GM06990 (cell line): ENCODE measurements around the gene WIPF2.

Experiments
- DNase-seq: peaks from one replicate; pipeline ENCODE4 v3.0.0-alpha.2; 2011; ENCODE audit not compliant: insufficient read length; ENCODE audit errors: extremely low read depth
- H3K27me3 ChIP-seq: replicated peaks from 2 replicates; pipeline ENCODE4 v1.6.0; 2011; ENCODE audit warnings: low read length; ENCODE audit not compliant: control insufficient read depth, insufficient read depth
- H3K36me3 ChIP-seq: 2 replicates; pipeline ENCODE4 v1.5.1; 2011; ENCODE audit warnings: low read length; ENCODE audit not compliant: control insufficient read depth, insufficient read depth
- H3K4me3 ChIP-seq: replicated peaks from 2 replicates; pipeline ENCODE4 v1.5.1; 2011; ENCODE audit warnings: low read depth, mild to moderate bottlenecking, control low read depth, low read length
- TF ChIP-seq, protein P1 (sequence below): IDR thresholded peaks from 2 replicates; pipeline ENCODE4 v1.5.1; 2011; ENCODE audit warnings: low read length, control low read depth, mild to moderate bottlenecking, inconsistent platforms; ENCODE audit not compliant: insufficient read depth, poor library complexity, severe bottlenecking

WIPF2 gene

DNA sequence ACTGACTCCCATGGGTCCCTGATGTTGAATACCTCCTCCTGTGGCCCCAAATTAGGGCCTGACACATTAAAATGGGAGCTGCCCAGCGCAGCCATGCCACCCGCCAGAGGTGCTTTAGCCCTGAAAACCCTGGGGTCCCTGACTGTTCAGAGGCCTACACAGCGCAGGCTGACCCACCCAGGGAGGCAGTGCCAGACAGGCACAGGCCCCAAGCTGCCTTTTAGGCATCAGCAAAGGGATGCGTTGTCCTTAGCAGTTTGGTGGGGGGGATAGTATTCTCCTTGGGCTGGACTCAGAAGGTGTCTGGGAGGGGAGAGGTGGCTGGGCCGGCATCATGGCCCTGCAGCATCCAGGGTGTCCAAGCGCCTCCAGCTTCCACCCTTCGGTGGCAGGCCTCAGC, 40.4 kb upstream of the WIPF2 start:
- TF ChIP-seq, protein P1, sequence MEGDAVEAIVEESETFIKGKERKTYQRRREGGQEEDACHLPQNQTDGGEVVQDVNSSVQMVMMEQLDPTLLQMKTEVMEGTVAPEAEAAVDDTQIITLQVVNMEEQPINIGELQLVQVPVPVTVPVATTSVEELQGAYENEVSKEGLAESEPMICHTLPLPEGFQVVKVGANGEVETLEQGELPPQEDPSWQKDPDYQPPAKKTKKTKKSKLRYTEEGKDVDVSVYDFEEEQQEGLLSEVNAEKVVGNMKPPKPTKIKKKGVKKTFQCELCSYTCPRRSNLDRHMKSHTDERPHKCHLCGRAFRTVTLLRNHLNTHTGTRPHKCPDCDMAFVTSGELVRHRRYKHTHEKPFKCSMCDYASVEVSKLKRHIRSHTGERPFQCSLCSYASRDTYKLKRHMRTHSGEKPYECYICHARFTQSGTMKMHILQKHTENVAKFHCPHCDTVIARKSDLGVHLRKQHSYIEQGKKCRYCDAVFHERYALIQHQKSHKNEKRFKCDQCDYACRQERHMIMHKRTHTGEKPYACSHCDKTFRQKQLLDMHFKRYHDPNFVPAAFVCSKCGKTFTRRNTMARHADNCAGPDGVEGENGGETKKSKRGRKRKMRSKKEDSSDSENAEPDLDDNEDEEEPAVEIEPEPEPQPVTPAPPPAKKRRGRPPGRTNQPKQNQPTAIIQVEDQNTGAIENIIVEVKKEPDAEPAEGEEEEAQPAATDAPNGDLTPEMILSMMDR = no peak
- Histone ChIP-seq H3K4me3 (no peak overlapping the region), H3K36me3 (peaks cover 4% of the 10 kb centered on the region), H3K27me3 (no peaks in the 10 kb centered on the region)
- DNase-seq = no peak

DNA sequence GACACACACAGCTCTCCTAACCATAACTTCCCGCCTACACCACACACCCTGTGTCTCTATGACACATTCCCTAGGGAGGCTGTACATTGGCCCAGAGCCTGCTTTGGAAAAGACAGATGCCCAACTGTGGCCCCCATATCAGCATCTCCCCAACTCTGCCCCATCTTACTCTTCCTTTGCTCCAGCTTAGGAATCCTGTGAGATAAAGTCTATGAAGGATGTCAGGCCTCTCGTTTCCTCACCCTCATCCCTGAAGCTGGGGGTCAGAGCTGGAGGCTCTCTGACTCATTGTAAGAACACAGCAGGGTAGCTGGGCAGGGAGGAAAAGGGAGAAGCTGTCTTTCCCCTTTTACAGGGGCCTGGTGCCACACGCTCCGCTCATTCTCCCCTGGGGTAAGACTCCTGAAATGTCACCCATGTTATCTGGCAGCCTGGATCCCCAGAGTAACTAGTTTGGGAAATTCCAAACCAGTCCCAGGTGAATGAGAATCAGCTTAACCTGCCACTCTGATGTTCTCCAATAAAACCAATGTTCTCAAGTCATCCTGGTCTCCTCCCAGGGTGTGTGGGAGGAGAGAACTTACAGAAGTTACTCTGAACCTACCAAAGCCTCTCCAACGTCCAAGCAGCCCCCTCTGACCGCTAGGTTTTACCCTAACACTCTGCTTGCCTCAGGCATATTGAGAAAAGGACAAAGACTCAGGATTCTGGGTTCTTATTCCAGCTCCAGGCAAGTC, 39.0 kb upstream of the WIPF2 start:
- Histone ChIP-seq H3K36me3 (peaks cover 4% of the 10 kb centered on the region), H3K4me3 (no peak overlapping the region), H3K27me3 (no peaks in the 10 kb centered on the region)
- TF ChIP-seq, protein P1 = no peak
- no peak for DNase-seq

DNA sequence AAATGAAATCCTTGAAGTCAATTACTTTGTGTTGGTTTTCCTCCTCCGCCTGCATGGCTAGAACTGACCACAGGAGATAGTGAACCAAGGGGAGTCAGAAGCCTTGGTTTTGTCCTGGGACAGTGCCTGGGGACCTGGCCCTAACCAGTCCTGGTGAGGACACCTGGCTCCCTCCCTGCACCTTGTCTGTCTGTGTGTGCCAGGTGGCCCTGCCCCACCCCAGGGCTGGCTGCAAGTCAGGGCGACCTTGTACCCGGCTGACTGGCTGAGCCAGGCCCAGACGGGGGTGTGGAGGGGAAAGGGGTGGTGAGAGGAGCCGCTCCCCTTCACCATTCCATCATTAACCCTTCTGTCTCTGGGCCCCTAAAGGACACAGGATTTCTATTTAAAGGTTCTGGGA, 38.4 kb upstream of the WIPF2 start:
- no peak for DNase-seq
- H3K4me3 ChIP-seq = no peak overlapping the region

DNA sequence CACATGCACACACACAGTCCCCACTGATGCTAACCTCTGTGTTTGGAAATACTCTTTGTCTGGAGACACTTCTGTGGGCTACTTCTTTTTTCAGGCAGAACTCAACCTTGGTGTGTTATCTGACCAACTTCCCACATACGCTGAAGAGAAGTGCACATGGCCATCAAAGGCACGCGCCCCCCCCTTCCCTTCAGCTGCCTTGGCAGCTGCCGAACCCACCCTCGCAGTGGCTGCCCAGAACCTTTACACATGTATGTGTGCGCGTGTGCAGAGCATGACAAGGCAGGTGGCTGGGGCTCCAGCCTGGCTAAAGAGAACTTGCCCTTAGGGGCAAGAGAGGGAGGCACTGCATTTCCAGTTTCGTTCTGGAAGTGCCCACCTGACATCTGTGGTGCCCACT, 37.9 kb upstream of the WIPF2 start:
- Histone ChIP-seq H3K27me3 (no peaks in the 10 kb centered on the region), H3K4me3 (no peak overlapping the region), H3K36me3 (peaks cover 4% of the 10 kb centered on the region)
- TF ChIP-seq, protein P1 = no peak
- DNase-seq = no peak

More for the DNA sequence above, 38.4 kb upstream of the WIPF2 start:
- peaks cover 4% of the 10 kb centered on the region for H3K36me3 ChIP-seq
- H3K27me3 ChIP-seq = no peaks in the 10 kb centered on the region
- TF ChIP-seq, protein P1 = no peak

DNA sequence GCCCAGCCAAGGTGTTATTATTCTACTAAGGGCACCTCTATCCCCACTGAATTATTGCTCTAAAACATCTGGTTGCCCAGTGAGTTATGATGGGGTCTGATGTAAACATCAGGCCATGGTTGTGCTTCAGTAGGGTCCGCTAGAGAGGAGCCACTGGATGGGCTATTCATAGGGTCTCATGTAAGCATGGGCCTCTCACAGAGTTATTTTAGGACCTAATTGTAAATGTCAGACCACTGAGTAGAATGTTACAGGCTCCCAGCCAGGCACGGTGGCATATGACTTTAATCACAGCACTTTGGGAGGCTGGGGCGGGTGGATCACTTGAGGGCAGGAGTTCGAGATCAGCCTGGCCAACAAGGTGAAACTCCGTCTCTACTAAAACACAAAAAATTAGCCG, 36.5 kb upstream of the WIPF2 start:
- Histone ChIP-seq H3K36me3 (no peaks in the 10 kb centered on the region; the same call in none of the 2 replicates), H3K27me3 (no peaks in the 10 kb centered on the region), H3K4me3 (no peak overlapping the region)
- no peak for DNase-seq
- TF ChIP-seq, protein P1 = no peak
